ENCODE data around the gene OXA1L. TPM values are rescaled to one million over a fixed set of nuclear protein-coding genes. Genes with fewer than 3 reads are reported as not detected.
"Not testable (repeated sequence)": the region's sequence is repeated elsewhere in the genome, so short reads cannot be mapped to it uniquely, and the experiment has no call there.

Gene OXA1L
- total RNA-seq, 4 donors from 2014 or later = 38.3 to 87.8 (median 55.9) TPM

- DNase-seq = no peak
- intact Hi-C loops (cut with DNase I; ENCODE audit: low total_unique reads) = no loop called here
- no peaks in the 10 kb centered on the region for H3K4me1 ChIP-seq
- H3K4me3 ChIP-seq = no peak overlapping the region
- H3K9me3 ChIP-seq = no peaks in the 10 kb centered on the region
- no peaks in the 10 kb centered on the region for H3K36me3 ChIP-seq
- H3K27me3 ChIP-seq = no peaks in the 10 kb centered on the region
- no peak for TF ChIP-seq CTCF (IDR thresholded peaks at IDR 0.05)
- TF ChIP-seq POLR2A (IDR thresholded peaks at IDR 0.05) = no peak
- H3K27ac ChIP-seq = no peak overlapping the region
Measured at GRCh38 chr14:22780941-22781300, 14.4 kb downstream of the OXA1L start.

- Histone ChIP-seq H3K4me3 (no peak overlapping the region), H3K27me3 (no peaks in the 10 kb centered on the region), H3K4me1 (no peaks in the 10 kb centered on the region), H3K36me3 (no peaks in the 10 kb centered on the region), H3K27ac (no peak overlapping the region), H3K9me3 (no peaks in the 10 kb centered on the region)
- TF ChIP-seq CTCF (IDR thresholded peaks at IDR 0.05) (no peak), POLR2A (IDR thresholded peaks at IDR 0.05) (no peak)
- DNase-seq = no peak
- intact Hi-C loops (cut with DNase I; ENCODE audit: low total_unique reads) = no loop called here
Measured at GRCh38 chr14:22781301-22781991, 15.0 kb downstream of the OXA1L start.

- DNase-seq = no peak
- Histone ChIP-seq H3K9me3 (no peaks in the 10 kb centered on the region), H3K27me3 (no peaks in the 10 kb centered on the region), H3K4me3 (no peak overlapping the region), H3K4me1 (no peaks in the 10 kb centered on the region), H3K27ac (no peak overlapping the region), H3K36me3 (no peaks in the 10 kb centered on the region)
- no peak for TF ChIP-seq POLR2A (IDR thresholded peaks at IDR 0.05)
- no peak for TF ChIP-seq CTCF (IDR thresholded peaks at IDR 0.05)
- intact Hi-C loops (cut with DNase I; ENCODE audit: low total_unique reads) = no loop called here
Measured at GRCh38 chr14:22786685-22787084, 20.2 kb downstream of the OXA1L start.

GRCh38 chr14:22791301-22791700 is 24.8 kb downstream of the OXA1L start:
- no peak for TF ChIP-seq POLR2A (IDR thresholded peaks at IDR 0.05)
- TF ChIP-seq CTCF (IDR thresholded peaks at IDR 0.05) = no peak
- Histone ChIP-seq H3K27ac (no peak overlapping the region), H3K4me3 (no peak overlapping the region), H3K4me1 (no peaks in the 10 kb centered on the region), H3K36me3 (no peaks in the 10 kb centered on the region), H3K27me3 (no peaks in the 10 kb centered on the region), H3K9me3 (no peaks in the 10 kb centered on the region)
- intact Hi-C loops (cut with DNase I; ENCODE audit: low total_unique reads) = no loop called here
- no peak for DNase-seq

GRCh38 chr14:22792158-22792557 is 25.7 kb downstream of the OXA1L start:
- Histone ChIP-seq H3K4me3 (no peak overlapping the region), H3K27me3 (no peaks in the 10 kb centered on the region), H3K4me1 (no peaks in the 10 kb centered on the region), H3K9me3 (no peaks in the 10 kb centered on the region), H3K36me3 (no peaks in the 10 kb centered on the region), H3K27ac (no peak overlapping the region)
- intact Hi-C loops (cut with DNase I; ENCODE audit: low total_unique reads) = no loop called here
- no peak for TF ChIP-seq CTCF (IDR thresholded peaks at IDR 0.05)
- no peak for TF ChIP-seq POLR2A (IDR thresholded peaks at IDR 0.05)
- DNase-seq = no peak

GRCh38 chr14:22793550-22793949 is 27.1 kb downstream of the OXA1L start:
- intact Hi-C loops (cut with DNase I; ENCODE audit: low total_unique reads); DNase-seq; H3K4me3 ChIP-seq; H3K9me3 ChIP-seq; H3K36me3 ChIP-seq; H3K27ac ChIP-seq; H3K27me3 ChIP-seq; H3K4me1 ChIP-seq: not testable (repeated sequence)
